SW480 (cell line): ENCODE results near the gene TDRD9.
A peak's percentile ranks its signal among the peaks of the same experiment; 100 is the strongest.
"Not testable (repeated sequence)": the region's sequence is repeated elsewhere in the genome, so short reads cannot be mapped to it uniquely, and the experiment has no call there.

Experiments
- DNase-seq: peaks from one replicate; pipeline ENCODE4 v3.0.0-alpha.2; 2016; ENCODE audit warnings: low spot score

TDRD9 gene

DNA sequence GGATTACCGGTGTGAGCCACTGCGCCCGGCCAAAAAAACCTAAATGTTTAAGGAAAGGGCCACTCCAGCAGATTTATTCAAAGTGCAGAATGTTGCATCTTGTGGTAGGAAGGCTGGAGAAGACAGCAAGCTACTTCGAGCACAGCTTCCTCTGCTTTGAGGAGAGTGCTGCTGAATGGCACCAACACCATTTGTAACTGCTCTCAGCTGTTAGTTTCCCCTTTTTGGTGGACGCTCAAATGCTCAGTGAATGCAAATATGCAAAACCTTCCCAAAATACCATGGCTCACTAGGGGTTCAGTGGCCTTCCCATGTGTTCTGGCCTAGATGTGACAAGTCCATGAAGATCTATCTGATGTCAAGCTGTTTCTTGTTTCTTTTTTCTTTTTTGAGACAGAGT lies 2.9 kb upstream of the TDRD9 start:
- DNase-seq: no peak

DNA sequence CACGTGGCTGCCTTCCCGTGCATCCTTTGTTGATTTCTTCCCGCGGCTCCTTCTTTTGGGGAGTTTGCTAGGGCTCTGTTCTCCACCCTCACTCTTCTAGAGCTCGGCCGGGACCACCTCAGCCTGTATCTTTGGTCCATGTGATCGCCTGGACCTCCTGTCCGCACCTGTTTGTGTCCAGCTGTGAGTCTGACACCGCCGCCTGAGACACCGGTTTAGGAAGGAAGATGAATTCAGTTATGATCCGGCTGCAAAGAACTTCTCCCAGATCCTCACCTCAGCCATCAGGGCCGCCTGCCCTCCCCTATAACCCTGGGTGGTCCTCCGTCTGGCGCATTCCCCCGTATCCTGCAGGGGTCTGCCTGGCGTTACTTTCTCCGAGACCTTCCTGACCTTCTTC lies 690 bp upstream of the TDRD9 start:
- DNase-seq: no peak

DNA sequence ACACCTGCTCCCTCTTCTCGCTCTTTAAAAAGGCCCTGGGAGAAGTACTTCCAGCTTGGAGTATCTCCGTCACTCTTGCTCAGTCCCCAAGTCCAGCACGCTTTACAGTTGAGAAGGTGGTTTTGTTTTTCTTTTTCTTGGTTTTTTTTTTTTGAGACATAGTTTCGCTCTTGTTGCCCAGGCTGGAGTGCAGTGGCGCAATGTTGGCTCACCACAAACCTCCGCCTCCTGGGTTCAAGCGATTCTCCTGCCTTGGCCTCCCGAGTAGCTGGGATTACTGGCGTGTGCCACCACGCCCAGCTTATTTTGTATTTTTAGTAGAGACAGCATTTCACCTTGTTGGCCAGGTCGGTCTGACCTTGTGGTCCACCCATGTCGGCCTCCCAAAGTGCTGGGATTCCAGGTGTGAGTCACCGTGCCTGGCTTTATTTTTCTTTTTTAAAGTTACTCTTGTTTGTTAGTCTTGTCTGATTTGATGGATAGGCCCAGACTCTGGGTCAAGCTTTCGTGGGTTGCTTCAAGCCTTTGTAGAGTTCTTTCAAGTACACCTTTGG lies 1.9 kb downstream of the TDRD9 start:
- peak; percentile 20 for DNase-seq

DNA sequence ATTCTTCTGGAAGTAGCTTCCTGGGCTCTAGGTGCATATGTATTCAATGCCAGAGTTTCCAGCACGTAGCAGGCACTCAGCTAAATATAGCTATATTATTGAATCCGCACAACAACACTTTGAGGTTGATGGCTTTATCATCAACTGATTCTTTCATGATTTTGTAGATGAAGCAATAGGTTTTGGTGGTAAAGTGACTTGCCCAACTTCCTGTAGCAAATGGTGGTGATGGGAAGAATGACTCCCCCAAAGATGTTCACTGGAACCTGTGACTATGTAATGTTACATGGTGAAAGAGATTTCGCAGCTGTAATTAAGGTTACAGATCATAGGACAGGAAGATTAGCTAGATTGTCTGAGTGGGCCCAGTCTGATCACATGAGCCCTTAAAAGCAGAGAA lies 3.2 kb downstream of the TDRD9 start:
- DNase-seq: no peak

DNA sequence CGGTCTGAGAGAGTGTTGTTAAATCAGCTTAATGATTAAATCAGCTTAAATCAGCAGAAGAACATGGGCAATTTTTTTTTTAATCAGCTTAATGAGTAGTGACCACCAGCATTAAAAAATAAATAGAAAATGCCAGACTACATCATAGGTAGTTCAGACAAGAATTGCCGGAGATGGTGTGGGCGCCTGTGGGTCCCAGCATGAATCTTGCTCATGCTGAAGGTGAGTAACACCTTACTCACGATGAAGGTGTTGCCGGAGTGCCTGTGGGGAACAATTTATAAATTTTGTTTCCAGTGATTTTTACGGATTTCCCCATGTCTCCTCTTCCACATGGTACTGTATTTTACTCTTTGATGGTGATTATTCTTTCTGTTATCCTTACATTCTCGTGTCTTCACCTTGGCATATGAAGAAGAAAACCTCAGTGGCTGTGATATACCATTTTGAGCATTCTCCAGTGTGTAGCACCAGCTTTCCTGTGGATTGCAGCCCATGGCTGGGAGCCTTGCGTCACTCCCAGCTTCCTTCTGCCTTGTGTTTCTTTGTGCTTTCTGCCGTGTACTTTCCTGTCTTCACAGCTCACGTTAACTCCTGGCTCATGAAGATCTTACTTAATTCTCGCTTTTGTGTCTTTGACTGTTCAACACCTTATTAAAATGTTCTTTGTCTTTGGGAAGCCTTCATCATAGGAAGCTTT lies 4.7 kb downstream of the TDRD9 start:
- no peak for DNase-seq

DNA sequence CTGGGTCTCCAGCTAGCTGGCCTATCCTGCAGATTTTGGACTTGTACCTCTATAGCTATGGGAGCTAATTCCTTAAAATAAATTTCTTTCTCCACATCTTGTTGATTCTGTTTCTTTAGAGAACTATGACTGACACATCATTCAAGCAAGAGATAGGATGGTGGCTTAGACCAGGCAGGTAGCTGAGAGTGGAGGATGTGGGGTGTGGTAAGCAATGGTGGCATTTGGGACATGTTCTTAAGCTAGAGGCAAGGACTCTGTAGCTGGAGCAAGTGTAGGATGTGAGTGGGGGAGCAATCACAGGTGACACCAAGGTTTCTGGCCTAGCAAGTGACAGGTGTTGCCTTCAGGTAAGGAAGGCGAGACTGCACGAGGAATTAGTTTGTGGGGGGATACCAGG lies 6.8 kb downstream of the TDRD9 start:
- DNase-seq: no peak

DNA sequence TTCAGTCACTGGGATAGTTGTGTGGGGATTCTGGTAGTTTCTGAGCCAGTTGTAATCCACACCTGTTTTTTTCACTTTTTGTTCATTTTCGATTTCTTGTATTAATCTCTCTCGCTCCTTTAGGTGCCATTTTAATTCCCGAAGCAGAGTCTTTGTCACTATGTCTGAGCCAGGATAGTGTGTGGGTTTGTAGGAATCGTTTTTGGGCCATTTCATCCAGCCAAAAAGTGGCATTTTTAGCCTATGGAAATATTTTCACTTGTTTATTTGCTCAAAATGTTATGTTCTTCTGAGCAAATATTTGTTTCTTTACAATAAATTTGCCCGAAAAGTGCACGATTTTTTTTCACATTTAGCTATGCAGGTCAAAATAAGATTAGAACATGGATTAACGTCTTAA lies 13.2 kb downstream of the TDRD9 start:
- DNase-seq: no peak

DNA sequence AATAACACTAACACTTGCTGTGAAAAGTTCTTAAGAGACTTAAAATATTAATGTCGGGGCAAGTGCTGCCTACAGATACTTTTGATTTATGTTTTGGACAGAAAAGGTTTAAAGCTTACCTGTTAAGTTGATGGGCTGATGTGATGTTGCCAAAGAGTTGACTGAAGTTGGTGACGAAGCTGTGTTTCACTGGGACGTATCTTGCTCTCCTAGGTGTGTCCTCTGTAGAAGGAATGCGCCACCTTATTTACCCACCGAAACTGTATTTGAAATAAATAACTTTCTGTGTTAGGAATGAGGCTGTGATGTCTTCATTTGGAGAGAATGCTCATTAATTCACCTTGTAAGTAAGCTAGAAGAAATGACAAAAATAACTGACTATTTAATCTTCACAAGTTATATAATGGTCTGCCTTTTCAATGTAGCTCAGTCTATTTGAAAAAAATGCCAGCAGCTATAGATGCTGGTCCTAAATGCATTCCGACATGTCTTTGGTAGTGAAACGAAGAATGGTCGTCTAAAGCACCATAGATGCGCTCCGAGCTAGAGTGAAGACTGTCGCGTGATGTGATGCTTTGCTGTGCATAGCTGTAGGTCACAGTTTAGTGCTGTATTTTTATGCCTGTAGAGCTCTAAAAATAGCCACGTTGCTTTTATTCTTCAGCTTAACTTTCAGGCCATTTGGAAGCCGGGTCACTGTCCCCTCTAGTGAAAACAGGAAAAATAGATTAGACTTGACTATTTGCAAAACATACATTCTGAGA lies 13.9 kb downstream of the TDRD9 start, which contains the start of gene RD3L:
TSS of gene RD3L (minus strand) at position 557 of the 764 bp plus-strand sequence. CDS start 834 bp downstream, outside the sequence.
- DNase-seq: no peak

DNA sequence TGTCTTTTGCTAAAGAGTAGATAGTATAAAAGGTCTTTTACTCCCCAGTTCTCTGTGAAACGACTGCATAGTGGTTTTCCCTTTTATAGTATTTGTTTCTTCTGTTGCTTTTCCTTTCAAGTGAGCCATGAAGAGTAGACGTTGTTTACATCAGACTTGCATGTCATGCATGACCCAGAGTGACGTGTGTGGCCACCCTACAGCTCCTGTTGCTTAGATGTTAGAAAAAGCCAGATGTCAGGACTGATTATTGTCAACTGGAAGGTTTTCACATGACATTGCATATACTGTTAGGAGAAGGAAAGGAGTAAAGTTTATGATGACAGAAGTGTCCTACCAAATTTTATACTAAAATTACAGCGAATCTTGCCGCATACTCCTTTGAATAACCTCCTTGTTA lies 15.4 kb downstream of the TDRD9 start:
- no peak for DNase-seq

DNA sequence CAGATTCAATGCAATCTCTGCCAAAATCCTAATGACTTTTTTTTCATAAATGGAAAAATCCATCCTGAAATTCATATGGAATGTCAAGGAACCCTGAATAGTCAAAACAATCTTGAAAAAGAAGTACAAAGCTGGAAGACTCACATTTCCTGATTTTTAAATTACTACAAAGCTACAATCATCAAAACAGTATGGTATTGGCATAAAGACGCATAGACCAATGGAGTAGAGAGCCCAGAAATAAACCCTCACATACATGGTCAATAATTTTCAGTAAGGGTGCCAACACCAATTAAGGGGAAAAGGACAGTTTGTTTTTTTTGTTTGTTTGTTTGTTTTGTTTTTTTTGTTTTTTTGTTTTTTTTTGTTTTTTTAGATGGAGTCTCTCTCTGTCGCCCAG lies 18.7 kb downstream of the TDRD9 start:
- no peak for DNase-seq

DNA sequence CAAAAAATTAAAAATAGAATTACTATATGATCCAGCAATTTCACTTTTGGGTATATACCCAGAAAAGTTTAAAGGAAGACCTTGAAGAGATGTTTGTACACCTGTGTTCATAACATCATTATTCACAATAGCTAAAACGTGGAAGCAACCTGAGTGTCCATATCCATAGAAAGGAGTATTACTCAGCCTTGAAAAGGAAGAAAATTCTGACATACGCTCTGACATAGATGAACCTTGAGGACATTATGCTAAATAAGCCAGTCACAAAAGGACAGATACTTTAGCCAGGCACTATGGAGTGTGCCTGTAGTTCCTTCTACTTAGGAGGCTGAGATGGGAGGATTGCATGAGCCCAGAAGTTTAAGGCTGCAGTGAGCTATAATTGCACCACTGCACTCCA lies 20.2 kb downstream of the TDRD9 start:
- DNase-seq: no peak

DNA sequence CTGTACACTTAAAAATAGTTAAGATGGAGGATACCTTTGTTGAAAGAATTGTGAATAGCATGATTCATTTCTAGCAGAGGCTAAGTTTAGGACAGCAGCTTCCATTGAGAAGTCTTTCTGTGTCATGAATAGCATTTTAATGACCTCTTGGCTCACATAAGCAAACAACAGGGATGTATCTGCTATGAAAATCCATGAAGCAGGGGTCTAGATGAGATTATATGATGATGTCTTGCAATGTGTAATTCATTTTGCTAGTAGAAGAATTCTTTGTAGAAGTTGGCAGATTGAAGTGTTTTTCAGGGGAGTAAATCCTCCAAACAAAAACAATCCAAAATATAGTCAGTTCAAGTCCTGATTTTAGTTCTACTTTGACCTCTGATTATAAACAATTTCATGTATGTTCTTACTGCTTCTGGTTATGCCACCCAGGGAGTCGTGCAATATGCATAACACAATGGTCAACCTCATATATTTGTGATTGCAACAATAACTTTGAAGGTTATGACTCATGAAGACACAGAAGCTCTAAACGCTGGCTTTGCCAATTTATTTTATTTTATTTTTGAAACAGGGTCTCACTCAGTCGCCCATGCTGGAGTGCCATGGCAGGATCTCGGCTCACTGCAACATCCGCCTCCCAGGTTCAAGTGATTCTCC lies 21.0 kb downstream of the TDRD9 start:
- DNase-seq: no peak

DNA sequence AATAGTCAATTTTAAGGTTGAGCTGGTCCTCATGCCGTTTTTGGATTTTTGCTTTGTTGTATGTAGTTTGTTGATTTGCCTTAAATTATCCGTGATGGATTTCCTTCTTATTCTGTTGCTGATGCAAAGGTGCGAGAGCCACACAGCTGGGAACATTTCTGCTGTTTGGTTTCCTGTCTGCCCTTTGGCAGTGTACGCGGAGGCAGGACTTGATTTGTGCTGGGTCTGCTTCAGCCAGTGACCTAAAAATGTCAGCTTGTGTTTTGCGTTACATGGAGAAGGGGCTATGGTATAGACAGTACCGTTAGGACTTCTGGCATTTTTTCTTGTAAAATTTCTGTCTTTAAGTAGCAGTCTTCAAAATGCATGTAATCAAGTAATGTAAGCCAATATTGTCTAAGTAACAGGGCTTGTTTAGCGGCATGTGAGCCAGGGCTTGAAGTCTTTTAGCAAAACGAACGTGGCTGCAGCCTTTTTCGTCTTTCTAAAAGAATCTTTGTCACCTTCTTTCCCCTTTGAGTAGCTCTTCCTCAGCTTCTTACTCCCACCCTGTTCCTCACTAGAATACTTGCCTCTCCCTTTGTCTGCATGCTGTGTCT lies 32.3 kb downstream of the TDRD9 start:
- DNase-seq: no peak

DNA sequence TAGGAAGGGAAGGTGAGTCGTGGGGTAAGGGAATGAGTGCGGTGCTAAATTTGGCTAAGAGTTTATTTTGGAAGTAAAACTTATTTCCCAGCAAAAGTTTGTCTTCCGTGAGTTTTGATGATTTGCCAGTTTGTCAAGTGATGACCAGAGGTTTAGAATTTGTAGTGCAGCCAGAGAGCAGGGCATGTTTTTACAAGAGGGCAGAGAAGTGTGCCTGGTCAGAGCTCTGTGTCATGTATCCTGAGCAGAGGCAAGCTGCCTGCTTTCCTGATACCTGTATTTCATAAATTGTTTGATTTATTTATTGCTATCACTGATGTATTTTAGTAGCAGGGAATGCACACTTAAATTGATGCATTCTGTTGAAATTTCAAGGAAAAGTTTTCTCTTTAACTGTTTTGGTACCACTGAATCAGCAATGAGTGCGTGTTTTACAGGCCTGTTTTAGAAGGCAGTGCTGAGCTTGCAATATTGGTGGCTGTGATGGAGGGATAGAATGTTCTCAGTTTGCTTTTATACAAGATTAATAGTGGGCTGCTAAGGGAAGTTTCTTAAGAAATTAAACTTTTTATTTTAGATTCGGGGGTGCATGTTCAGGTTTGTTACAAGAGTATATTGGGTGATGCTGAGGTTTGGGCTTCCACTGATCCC lies 33.8 kb downstream of the TDRD9 start:
- DNase-seq: no peak

DNA sequence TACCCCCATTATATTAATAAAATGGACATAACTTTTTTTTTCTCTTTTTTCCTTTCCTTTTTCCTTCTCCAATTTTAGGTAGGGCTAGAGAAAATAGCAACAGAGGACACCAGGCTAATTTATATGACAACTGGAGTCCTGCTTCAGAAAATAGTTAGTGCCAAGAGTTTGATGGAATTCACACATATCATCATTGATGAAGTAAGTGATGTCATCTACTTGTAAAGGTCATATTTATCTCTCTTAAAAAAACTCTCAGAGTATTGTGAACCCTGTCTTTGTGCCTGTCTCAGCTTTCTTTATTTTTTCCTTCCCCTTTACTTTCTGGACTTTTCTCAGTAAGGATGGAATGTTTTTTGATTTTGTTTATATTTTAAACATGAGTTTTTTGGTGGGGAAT lies 38.4 kb downstream of the TDRD9 start:
- DNase-seq: no peak

DNA sequence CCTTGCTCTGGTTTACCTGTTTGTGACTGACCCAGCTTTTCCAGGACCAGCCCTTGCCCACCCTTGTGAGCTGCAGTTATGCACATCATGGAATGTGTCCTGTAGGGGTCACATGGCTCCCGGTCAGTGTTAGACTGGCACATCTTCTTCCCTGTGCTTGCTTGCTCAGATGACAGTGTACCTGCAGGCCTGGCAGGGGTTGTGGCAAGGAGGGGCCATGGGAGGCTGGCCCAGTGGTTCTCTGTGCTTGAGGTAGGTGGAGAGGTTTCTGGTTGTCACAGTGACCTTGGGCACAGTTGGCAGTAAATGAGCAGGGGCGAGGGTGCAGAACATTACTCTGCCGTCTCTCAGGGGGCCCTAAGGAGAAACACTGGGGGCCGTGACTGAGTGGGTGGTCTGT lies 41.7 kb downstream of the TDRD9 start:
- DNase-seq: no peak

DNA sequence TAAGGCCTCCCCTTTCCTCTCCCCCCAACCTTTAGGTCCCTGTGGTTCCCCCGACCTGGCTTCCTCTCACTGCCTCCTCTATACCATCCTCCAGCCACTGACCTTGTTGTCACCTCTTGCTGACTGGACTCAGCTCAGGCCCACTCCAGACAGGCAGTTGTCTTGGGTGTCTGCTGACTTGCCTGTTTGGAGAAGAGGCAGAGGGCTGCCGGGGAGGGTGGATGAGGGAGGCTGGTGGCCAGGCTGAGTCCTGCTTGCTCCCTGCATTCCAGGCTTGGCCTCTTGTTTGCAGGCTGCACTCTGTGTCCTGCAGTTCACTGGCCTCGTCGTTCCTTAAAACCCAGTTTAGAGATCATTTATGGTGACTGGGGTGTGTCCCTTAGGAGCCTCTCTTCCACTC lies 45.1 kb downstream of the TDRD9 start:
- no peak for DNase-seq

DNA sequence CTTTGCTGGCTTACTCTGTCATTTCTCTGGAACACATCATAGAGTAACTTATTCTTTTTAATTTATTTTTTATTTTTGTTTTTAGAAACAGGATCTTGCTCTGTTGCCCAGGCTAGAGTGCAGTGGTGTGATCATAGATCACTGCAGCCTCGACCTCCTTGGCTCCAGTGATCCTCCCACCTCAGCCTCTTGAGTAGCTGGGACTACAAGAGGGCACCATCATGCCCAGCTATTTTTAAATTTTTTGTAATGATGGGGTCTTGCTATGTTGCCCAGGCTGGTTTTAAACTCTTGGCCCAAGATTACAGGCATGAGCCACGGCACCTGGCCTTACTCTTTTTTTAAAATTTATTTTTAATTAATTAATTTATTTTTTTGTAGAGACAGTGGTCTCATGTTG lies 46.3 kb downstream of the TDRD9 start:
- no peak for DNase-seq

DNA sequence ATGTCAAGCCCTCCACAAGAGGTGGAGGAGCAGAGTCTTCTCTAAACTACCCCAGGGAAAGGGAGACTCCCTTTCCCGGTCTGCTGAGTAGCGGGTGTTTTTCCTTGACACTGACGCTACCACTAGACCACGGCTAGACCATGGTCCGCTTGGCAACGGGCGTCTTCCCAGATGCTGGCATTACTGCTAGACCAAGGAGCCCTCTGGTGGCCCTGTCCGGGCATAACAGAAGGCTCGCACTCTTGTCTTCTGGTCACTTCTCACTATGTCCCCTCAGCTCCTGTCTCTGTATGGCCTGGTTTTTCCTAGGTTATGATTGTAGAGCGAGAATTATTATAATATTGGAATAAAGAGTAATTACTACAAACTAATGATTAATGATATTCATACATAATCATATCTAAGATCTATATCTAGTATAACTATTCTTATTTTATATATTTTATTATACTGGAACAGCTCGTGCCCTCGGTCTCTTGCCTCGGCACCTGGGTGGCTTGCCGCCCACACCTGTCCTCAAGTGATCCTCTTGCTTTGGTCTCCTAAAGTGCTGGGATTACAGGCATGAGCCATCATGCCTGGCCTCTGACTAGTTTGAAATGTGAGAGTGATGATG lies 52.5 kb downstream of the TDRD9 start:
- DNase-seq: not testable (repeated sequence)

DNA sequence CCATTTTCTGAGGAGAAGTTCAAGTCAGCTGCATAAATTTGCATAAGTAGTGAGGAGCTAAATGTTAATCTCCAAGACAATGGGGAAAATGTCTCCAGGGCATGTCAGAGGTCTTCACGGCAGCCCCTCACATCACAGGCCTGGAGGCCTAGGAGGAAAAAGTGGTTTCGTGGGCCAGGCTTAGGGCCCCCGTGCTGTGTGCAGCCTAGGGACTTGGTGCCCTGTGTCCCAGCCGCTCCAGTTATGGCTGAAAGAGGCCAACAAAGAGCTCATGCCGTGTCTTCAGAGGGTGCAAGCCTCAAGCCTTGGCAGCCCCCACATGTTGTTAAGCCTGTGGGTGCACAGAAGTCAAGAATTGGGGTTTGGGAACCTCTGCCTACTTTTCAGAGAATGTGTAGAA lies 55.9 kb downstream of the TDRD9 start:
- DNase-seq: no peak

DNA sequence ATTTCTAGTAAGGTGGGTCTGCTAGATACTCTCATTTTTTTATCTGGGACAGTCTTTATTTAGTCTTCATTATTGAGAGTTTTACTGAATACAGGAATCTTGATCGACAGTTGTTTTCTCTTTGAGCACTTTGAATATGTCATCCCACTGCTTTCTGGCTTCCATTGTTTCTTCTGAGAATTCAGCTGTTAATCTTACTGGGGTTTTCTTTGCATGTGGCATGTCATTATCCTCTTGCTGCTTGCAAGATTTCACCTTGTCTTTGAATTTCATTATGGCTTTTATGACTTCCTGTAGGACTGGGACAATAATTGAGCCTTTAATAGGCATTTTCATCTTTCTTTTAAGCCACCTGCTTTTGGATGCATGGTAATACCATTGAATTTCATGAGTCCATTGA lies 60.8 kb downstream of the TDRD9 start:
- no peak for DNase-seq

DNA sequence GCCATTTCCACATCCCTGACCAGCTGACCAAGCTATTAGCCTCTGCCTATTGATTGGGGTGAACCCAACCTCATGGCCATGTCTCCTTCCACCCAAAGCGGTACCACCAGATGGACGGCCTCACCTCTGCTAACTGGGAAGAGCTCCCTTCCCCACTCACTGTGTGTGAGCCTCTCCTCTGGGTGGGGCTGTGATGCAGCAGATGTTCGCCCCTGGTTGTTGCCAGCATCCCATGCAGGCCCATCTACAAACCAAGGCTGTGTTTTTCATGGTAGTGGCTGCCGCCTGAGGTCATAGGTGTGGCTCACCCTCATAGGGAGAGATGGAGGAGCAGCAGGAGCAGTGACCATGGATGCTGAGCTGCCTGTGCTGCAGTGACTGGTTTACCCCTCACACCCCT lies 61.7 kb downstream of the TDRD9 start:
- no peak for DNase-seq
